CD4-positive, alpha-beta T cell (primary cell): ENCODE measurements around the gene EPHB1. TPM values are rescaled to one million over a fixed set of nuclear protein-coding genes. Genes with fewer than 3 reads are reported as not detected.

ENCODE experiments used
- ATAC-seq: fragments of 200-7000 bp; cut with Tn5 transposase; one replicate; pipeline ENCODE4 v1.10.0; 2022; ENCODE audit warnings: mild to moderate bottlenecking; ENCODE audit not compliant: poor library complexity
- CTCF ChIA-PET: fragments of 350-600 bp; sonication (Branson Sonifier 250); formaldehyde crosslinking; loops from one replicate; lab custom pipeline; 2021; ENCODE audit warnings: antibody characterized with exemption, inconsistent platforms; lab: Charles Lee
- POLR2A ChIA-PET: fragments of 350-600 bp; sonication (Branson Sonifier 250); formaldehyde crosslinking; loops from one replicate; lab custom pipeline; 2021; ENCODE audit warnings: antibody characterized with exemption, inconsistent platforms; lab: Charles Lee
- DNase-seq, 14 experiments: peaks; one replicate each; pipeline ENCODE4 v3.0.0-alpha.2; 2013 to 2020; ENCODE audit warnings: mixed read lengths in 2 of 14
- H3K27ac ChIP-seq, 2 donors: one replicate each; pipeline versions ENCODE4 v1.5.1 to v1.7.0; 2013; ENCODE audit warnings: low read length in 2 of 2, low read depth in 1 of 2, mild to moderate bottlenecking in 1 of 2
- H3K27me3 ChIP-seq, 2 experiments: 1 replicate in 1 of 2; 2 replicates in 1 of 2; pipeline versions ENCODE4 v1.6.1 to v1.7.0; 2013; ENCODE audit warnings: low read length in 2 of 2, control low read depth in 1 of 2, mild to moderate bottlenecking in 1 of 2, moderate library complexity in 1 of 2; ENCODE audit not compliant: insufficient read depth in 2 of 2, control insufficient read depth in 1 of 2
- H3K36me3 ChIP-seq: one replicate; pipeline ENCODE4 v1.6.1; 2013; ENCODE audit warnings: low read length, control low read depth; ENCODE audit not compliant: insufficient read depth
- H3K4me1 ChIP-seq: one replicate; pipeline ENCODE4 v1.6.1; 2013; ENCODE audit warnings: low read length, control low read depth; ENCODE audit not compliant: insufficient read depth
- H3K4me3 ChIP-seq: one replicate; pipeline ENCODE4 v1.5.1; 2013; ENCODE audit warnings: mild to moderate bottlenecking, low read length, moderate library complexity
- H3K9me3 ChIP-seq, 2 experiments: 1 replicate in 1 of 2; 2 replicates in 1 of 2; pipeline versions ENCODE4 v1.6.1 to v1.7.0; 2013; ENCODE audit warnings: low read length in 2 of 2, mild to moderate bottlenecking in 2 of 2, control low read depth in 1 of 2, moderate library complexity in 1 of 2; ENCODE audit not compliant: control insufficient read depth in 1 of 2, insufficient read depth in 1 of 2
- H3K27ac Mint-ChIP-seq: one replicate; pipeline ENCODE4 v1.8.0; 2020; ENCODE audit warnings: mixed read lengths
- H3K27me3 Mint-ChIP-seq: one replicate; pipeline ENCODE4 v1.8.0; 2021; ENCODE audit warnings: mixed read lengths
- H3K36me3 Mint-ChIP-seq: one replicate; pipeline ENCODE4 v1.8.0; 2021; ENCODE audit warnings: low read depth, mixed read lengths
- H3K4me1 Mint-ChIP-seq: one replicate; pipeline ENCODE4 v1.8.0; 2021; ENCODE audit warnings: low read depth, mixed read lengths
- H3K4me3 Mint-ChIP-seq: one replicate; pipeline ENCODE4 v1.8.0; 2020; ENCODE audit warnings: mild to moderate bottlenecking, mixed read lengths
- H3K9me3 Mint-ChIP-seq: one replicate; pipeline ENCODE4 v1.8.0; 2020; ENCODE audit warnings: mixed read lengths
- CTCF ChIP-seq: fragments of 200-600 bp; IDR thresholded peaks from one replicate; pipeline ENCODE4 v1.8.0; 2022; ENCODE audit warnings: antibody characterized with exemption, mild to moderate bottlenecking
- intact Hi-C, 2 experiments: fragments of 100-400 bp; cut with DNase I in 1 of 2; cut with micrococcal nuclease in 1 of 2; formaldehyde crosslinking; loops; one replicate each; pipeline versions ENCODE4 v1.15.1 to v1.9.0; 2023 to 2025; cut with DNase I, micrococcal nuclease
- total RNA-seq, 174 experiments: library from RNA in 2 of 174; stranded (reverse) in 2 of 174; gene quantifications; one replicate each; pipeline ENCODE4 v1.2.3 and lab custom pipeline; 2021 to 2026

Gene EPHB1
- total RNA-seq, 2 experiments from 2014 or later, result 0.08 to 0.49 TPM

- Mint-ChIP-seq H3K4me1 (no peaks in the 10 kb centered on the region), H3K27ac (no peak overlapping the region), H3K9me3 (no peaks in the 10 kb centered on the region), H3K27me3 (no peaks in the 10 kb centered on the region), H3K4me3 (no peak overlapping the region), H3K36me3 (no peaks in the 10 kb centered on the region)
- no peak for DNase-seq
- no peaks in the 10 kb centered on the region for H3K27me3 ChIP-seq
- ChIA-PET POLR2A (no interaction called here), CTCF (no interaction called here)
- H3K4me1 ChIP-seq, result no peaks in the 10 kb centered on the region
- no peak overlapping the region for H3K27ac ChIP-seq
- H3K36me3 ChIP-seq, result no peaks in the 10 kb centered on the region
- no peak for ATAC-seq
- no peak overlapping the region for H3K4me3 ChIP-seq
- intact Hi-C loops, result no loop called here
- no peak for TF ChIP-seq CTCF
- H3K9me3 ChIP-seq, result peaks cover 0 to 4% of the 10 kb centered on the region in 2 experiments
Measured at GRCh38 chr3:135118792-135119191, 323.7 kb downstream of the EPHB1 start.

- H3K27me3 ChIP-seq, result no peaks in the 10 kb centered on the region
- CTCF ChIA-PET, result no interaction called here
- no peaks in the 10 kb centered on the region for H3K4me1 Mint-ChIP-seq
- intact Hi-C loops, result no loop called here
- no peak for ATAC-seq
- no peak overlapping the region for H3K4me3 Mint-ChIP-seq
- POLR2A ChIA-PET, result no interaction called here
- H3K4me3 ChIP-seq, result no peak overlapping the region
- no peaks in the 10 kb centered on the region for H3K4me1 ChIP-seq
- no peaks in the 10 kb centered on the region for H3K36me3 Mint-ChIP-seq
- H3K27me3 Mint-ChIP-seq, result no peaks in the 10 kb centered on the region
- no peak overlapping the region for H3K27ac Mint-ChIP-seq
- H3K27ac ChIP-seq, result no peak overlapping the region
- H3K9me3 Mint-ChIP-seq, result peaks cover 4% of the 10 kb centered on the region
- H3K36me3 ChIP-seq, result no peaks in the 10 kb centered on the region
- DNase-seq, result no peak
- TF ChIP-seq CTCF, result no peak
- H3K9me3 ChIP-seq, result no peaks in the 10 kb centered on the region
Measured at GRCh38 chr3:135125171-135125801, 330.2 kb downstream of the EPHB1 start.

- no peak for TF ChIP-seq CTCF
- Mint-ChIP-seq H3K27ac (no peak overlapping the region), H3K4me3 (no peak overlapping the region), H3K27me3 (no peaks in the 10 kb centered on the region), H3K36me3 (no peaks in the 10 kb centered on the region), H3K9me3 (peaks cover 4% of the 10 kb centered on the region), H3K4me1 (no peaks in the 10 kb centered on the region)
- DNase-seq (no peak), ATAC-seq (no peak)
- H3K4me3 ChIP-seq, result no peak overlapping the region
- no peaks in the 10 kb centered on the region for H3K36me3 ChIP-seq
- no peak overlapping the region for H3K27ac ChIP-seq
- H3K4me1 ChIP-seq, result no peaks in the 10 kb centered on the region
- peaks cover 0 to 6% of the 10 kb centered on the region in 2 experiments for H3K9me3 ChIP-seq
- CTCF ChIA-PET, result no interaction called here
- no peaks in the 10 kb centered on the region for H3K27me3 ChIP-seq
- POLR2A ChIA-PET, result no interaction called here
- intact Hi-C loops, result no loop called here
Measured at GRCh38 chr3:135127946-135128470, 332.9 kb downstream of the EPHB1 start.
